Transverse colon (tissue), 4 donors: ENCODE measurements around the gene CKB. TPM values are rescaled to one million over a fixed set of nuclear protein-coding genes. Genes with fewer than 3 reads are reported as not detected.
A peak's percentile ranks its signal among the peaks of the same experiment; 100 is the strongest.

ENCODE experiments used
- DNase-seq: peaks from one replicate; pipeline ENCODE4 v3.0.0-alpha.2; 2019
- H3K27ac ChIP-seq, 4 donors: fragments of 200-600 bp; sonication (generic); 2 replicates each; pipeline ENCODE4 v1.5.1; 2016 to 2018; ENCODE audit warnings: inconsistent platforms in 4 of 4
- H3K27me3 ChIP-seq: fragments of 200-600 bp; sonication (generic); 2 replicates; pipeline ENCODE4 v1.5.1; 2017; ENCODE audit warnings: inconsistent platforms
- H3K36me3 ChIP-seq, 4 donors: fragments of 200-600 bp; sonication (generic); 2 replicates each; pipeline ENCODE4 v1.5.1; 2017 to 2019; ENCODE audit warnings: inconsistent platforms in 4 of 4
- H3K4me1 ChIP-seq, 4 donors: fragments of 200-600 bp; sonication (generic); 2 replicates each; pipeline ENCODE4 v1.5.1; 2017 to 2020; ENCODE audit warnings: inconsistent platforms in 4 of 4
- H3K4me3 ChIP-seq, 4 donors: fragments of 200-600 bp; sonication (generic); 1 replicate in 1 of 4; 2 replicates in 3 of 4; pipeline versions ENCODE4 v1.5.1 to v1.6.1; 2017 to 2019; ENCODE audit warnings: inconsistent platforms in 4 of 4
- H3K9me3 ChIP-seq, 2 donors: fragments of 200-600 bp; sonication (generic); 2 replicates each; pipeline ENCODE4 v1.5.1; 2017 to 2019; ENCODE audit warnings: inconsistent platforms in 2 of 2
- EP300 ChIP-seq: sonication (generic); formaldehyde crosslinking; IDR thresholded peaks from one replicate; pipeline ENCODE4 v1.6.1; 2017; ENCODE audit warnings: antibody characterized with exemption, low read depth
- POLR2A ChIP-seq: fragments of 450-650 bp; IDR thresholded peaks from one replicate; pipeline ENCODE4 v1.6.1; 2016; ENCODE audit warnings: antibody characterized with exemption, mild to moderate bottlenecking, moderate library complexity
- POLR2AphosphoS5 ChIP-seq, 3 donors: sonication (generic); formaldehyde crosslinking; IDR thresholded peaks; one replicate each; pipeline ENCODE4 v1.6.1; 2016; ENCODE audit warnings: antibody characterized with exemption in 3 of 3
- WGBS, 2 donors: methylation state at CpG; one replicate each; pipeline ENCODE4 v1.1.5; 2018; ENCODE audit warnings: low coverage in 1 of 2; 5-methylcytosine and 5-hydroxymethylcytosine counted together
- in situ Hi-C, 4 donors: fragments of 200-750 bp; cut with MboI; loops; one replicate each; pipeline versions ENCODE4 v1.15.0 to v1.15.1; 2017; ENCODE audit warnings: low sequenced_read_pairs in 3 of 4, low pct_ligation_motif_present in 1 of 4, low pct_unique_long_range_greater_than_20kb in 1 of 4
- intact Hi-C: fragments of 100-400 bp; cut with DNase I; formaldehyde crosslinking; loops from one replicate; pipeline ENCODE4 v1.15.1; 2023; ENCODE audit warnings: low total_unique reads
- total RNA-seq, 4 donors: library from RNA; depleted of rRNA; stranded (reverse); fragments of >200 nt; gene quantifications; one replicate each; pipeline ENCODE4 v1.1.0, GENCODE V29; 2016
- TF ChIP-seq, protein P1 (sequence below), 5 experiments: fragments of 200-600 bp in 3 of 5; fragments of 450-650 bp in 2 of 5; sonication (generic) in 3 of 5; IDR thresholded peaks; 1 replicate in 2 of 5; 2 replicates in 3 of 5; pipeline ENCODE4 v1.5.1; 2016 to 2017; ENCODE audit warnings: antibody characterized with exemption in 5 of 5, inconsistent platforms in 3 of 5, mild to moderate bottlenecking in 2 of 5, moderate library complexity in 1 of 5

Gene CKB
- total RNA-seq, 4 donors from 2014 or later, result 504 to 5,877 (median 3,263) TPM

DNA sequence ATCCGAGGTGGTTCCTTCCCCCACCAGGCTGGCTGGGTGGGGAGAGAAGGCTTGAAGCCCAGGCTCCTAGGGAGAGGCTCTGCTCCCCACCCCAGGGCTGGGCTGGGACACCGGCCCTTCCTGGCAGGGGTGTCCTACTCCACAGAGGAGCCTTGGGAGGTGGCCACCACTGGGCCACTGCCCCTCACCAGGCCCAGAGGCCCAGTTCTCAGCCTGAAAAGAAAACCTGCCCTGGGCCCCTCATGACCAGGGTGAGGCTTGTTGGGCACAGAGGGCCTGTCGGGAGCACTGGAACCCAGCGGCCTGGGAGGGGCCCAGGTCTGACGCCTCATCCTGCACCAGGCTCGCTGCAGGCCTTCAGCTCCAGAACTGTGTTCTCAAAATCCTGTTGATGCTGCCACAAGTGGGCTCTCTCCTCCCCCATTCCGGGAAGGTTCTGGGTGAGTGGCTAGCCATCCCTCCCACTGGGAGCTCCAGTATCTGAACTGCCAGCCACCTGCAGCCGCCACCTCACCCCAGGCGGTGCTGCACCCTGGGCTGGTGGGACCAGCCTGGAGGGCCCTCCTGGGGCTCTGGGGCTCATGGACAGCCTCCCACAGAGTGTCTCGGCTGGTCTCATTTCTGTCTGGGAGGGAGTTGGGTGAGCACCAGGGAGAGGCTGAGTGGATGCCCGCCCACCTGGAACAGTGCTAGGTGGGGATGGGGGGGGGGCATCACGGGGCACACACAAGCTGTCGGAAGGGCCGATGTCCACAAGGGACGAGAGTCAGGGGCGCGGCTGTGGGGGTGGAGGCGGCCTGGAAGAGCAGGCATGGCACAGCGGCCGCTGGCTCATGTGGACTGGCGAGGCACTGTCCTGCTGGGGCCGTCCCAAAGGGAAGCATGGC, 28.1 kb upstream of the CKB start:
- peak overlapping the region; percentile 72 to 89 (median 82) for H3K27ac ChIP-seq
- H3K9me3 ChIP-seq, result no peaks in the 10 kb centered on the region
- no peak for DNase-seq
- H3K36me3 ChIP-seq, result no peaks in the 10 kb centered on the region
- H3K4me3 ChIP-seq, result peak overlapping the region in 1 of 4 donors; percentile 15
- WGBS, 2 donors, result 40 to 73% methylated on average over 1 to 15 of the region's 22 CpGs
- no peak for TF ChIP-seq EP300
- no peak for TF ChIP-seq POLR2AphosphoS5 (IDR thresholded peaks at IDR 0.05)
- TF ChIP-seq, protein P1, sequence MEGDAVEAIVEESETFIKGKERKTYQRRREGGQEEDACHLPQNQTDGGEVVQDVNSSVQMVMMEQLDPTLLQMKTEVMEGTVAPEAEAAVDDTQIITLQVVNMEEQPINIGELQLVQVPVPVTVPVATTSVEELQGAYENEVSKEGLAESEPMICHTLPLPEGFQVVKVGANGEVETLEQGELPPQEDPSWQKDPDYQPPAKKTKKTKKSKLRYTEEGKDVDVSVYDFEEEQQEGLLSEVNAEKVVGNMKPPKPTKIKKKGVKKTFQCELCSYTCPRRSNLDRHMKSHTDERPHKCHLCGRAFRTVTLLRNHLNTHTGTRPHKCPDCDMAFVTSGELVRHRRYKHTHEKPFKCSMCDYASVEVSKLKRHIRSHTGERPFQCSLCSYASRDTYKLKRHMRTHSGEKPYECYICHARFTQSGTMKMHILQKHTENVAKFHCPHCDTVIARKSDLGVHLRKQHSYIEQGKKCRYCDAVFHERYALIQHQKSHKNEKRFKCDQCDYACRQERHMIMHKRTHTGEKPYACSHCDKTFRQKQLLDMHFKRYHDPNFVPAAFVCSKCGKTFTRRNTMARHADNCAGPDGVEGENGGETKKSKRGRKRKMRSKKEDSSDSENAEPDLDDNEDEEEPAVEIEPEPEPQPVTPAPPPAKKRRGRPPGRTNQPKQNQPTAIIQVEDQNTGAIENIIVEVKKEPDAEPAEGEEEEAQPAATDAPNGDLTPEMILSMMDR (IDR thresholded peaks at IDR 0.05), result no peak
- TF ChIP-seq POLR2A, result no peak
- H3K4me1 ChIP-seq, result peaks cover 21 to 40% (median 30%) of the 10 kb centered on the region in 4 donors
- in situ Hi-C loops, result loop anchor here in 1 of 4 donors (10.0 kb wide), 1 partner anchor 46 kb away; no protein-coding TSS in a partner anchor
- intact Hi-C loops, result no loop called here
- H3K27me3 ChIP-seq, result no peaks in the 10 kb centered on the region

DNA sequence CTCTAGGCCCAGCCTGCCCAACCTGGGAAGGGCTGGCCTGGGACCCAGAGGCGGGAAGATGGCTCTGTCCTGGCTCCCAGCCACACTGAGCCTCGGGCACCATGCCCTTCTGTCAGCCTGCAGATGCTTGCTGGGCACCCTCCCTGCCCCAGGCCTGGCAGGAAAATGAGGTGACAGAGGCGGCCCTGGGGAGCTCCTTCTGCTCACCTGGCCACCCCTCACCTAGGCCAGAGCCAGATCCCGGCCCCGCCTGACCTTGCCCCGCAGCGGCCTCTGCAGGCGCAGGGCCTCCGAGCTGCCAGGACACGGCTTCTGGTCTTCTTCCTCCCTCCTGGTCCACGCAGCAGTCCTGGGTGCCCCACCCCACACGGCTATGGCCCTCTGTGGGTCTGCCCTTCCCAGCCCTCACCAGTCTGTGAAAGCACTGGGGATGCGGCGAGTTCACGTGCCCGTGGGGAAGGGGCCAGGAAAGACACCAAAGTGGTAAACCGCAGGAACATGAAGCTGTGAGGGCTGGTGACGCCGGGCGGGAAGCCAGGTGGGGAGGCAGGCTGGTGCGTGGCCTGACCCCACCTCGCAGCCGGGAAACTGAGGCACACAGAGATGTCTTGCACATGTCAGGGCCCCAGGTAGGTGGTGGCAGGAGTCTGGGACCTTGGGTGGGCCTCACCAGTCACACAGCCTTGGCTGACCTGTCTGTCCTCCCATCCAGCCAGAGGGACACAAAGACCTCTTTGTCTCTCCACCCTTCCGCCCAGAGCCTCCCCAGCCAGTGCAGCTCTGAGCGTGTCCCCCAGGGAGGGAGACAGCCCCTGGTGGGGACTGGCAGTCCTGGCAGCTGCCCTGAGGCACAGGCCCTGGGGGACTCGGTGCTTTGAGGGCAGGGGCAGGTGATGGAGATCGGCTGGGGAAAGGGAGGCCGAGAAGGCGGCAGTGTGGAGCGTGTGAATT, 27.0 kb upstream of the CKB start:
- Histone ChIP-seq H3K9me3 (no peaks in the 10 kb centered on the region), H3K27ac (peak overlapping the region; percentile 72 to 89 (median 82)), H3K4me3 (no peak overlapping the region), H3K27me3 (no peaks in the 10 kb centered on the region), H3K36me3 (no peaks in the 10 kb centered on the region), H3K4me1 (peaks cover 21 to 45% (median 32%) of the 10 kb centered on the region in 4 donors)
- in situ Hi-C loops (loop anchor here in 2 of 4 donors (5.0 to 10.0 kb wide), 2 partner anchors 45 to 47 kb away; no protein-coding TSS in a partner anchor), intact Hi-C loops (no loop called here)
- DNase-seq, result no peak
- no peak for TF ChIP-seq EP300
- no peak for TF ChIP-seq POLR2AphosphoS5 (IDR thresholded peaks at IDR 0.05)
- no peak for TF ChIP-seq POLR2A
- TF ChIP-seq, protein P1 (IDR thresholded peaks at IDR 0.05), result peak in 1 of 5 experiments; percentile 8
- 60 to 76% methylated on average over 1 to 29 of the region's 30 CpGs for WGBS, 2 donors

DNA sequence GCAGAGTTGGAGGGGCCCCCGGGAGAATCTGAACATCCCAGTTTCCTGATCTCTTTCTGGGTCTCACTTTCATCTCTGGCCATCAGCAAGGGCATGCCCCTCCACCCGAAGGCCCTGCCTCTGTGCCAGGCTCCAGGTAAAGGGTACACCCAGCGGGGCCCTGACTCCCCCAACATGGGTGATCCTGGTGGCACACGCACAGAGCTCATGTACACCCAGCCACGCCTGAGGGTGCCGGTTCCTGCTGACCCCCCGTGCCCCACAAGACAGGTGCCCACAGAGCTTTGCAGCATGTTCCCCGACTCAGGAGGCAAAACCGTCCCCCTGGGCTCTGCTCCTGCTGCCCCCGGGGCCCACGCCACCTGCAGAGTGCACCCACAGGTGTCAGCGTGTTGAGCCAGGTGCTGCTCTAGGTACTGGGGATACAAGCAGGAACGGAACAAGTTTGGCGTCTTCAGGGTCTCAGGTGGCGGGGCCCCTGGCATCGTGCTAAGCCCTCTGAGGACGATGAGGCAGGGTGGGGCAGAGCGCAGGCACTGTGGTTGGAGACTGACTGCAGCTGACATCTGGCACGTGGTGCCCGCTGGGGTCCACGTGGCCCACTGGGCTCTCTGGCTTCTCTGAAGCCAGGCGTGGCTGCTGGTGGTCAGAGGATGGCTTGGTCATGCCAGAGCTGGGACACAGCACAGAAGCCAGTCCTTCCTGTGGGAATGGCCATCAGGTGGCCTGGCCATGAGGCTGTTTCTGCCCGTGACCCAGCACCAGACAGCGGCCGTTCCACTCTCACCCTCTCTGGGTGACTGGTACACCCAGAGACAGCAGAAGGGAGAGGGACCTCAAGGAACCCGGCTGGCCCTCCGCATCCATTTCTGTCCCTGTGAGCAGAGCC, 26.1 kb upstream of the CKB start:
- Histone ChIP-seq H3K27me3 (no peaks in the 10 kb centered on the region), H3K27ac (peak overlapping the region; percentile 72 to 89 (median 82)), H3K4me3 (no peak overlapping the region), H3K4me1 (peaks cover 31 to 54% (median 41%) of the 10 kb centered on the region in 4 donors), H3K36me3 (no peaks in the 10 kb centered on the region), H3K9me3 (no peaks in the 10 kb centered on the region)
- peak; percentile 7 for DNase-seq
- 91% methylated on average over 27 of the region's 27 CpGs; no CpG with 5 or more reads in 1 of the 2 donors for WGBS, 2 donors
- intact Hi-C loops, result loop anchor here (1.0 kb wide), 1 partner anchor 48 kb away; no protein-coding TSS in a partner anchor
- in situ Hi-C loops, result loop anchor here in 1 of 4 donors (5.0 kb wide), 1 partner anchor 46 kb away; no protein-coding TSS in a partner anchor
- TF ChIP-seq, protein P1 (IDR thresholded peaks at IDR 0.05), result no peak
- TF ChIP-seq POLR2A (no peak), EP300 (no peak), POLR2AphosphoS5 (IDR thresholded peaks at IDR 0.05) (no peak)
